Dendritic cell treated with granulocyte-macrophage colony-stimulating factor and Interleukin-4, amounts not matched to agents 40 ng/mL and 50 ng/mL, for 4 days (primary cell): ENCODE data around the gene RAPGEF1.
"Not testable (repeated sequence)": the region's sequence is repeated elsewhere in the genome, so short reads cannot be mapped to it uniquely, and the experiment has no call there.

Source experiments
- H3K27ac Mint-ChIP-seq: one replicate; pipeline ENCODE4 v1.8.0; 2022; ENCODE audit warnings: mild to moderate bottlenecking, mixed read lengths
- H3K27me3 Mint-ChIP-seq: one replicate; pipeline ENCODE4 v1.8.0; 2022; ENCODE audit warnings: mild to moderate bottlenecking, mixed read lengths
- H3K36me3 Mint-ChIP-seq: one replicate; pipeline ENCODE4 v1.8.0; 2022; ENCODE audit warnings: low read depth, mixed read lengths
- H3K4me1 Mint-ChIP-seq: one replicate; pipeline ENCODE4 v1.8.0; 2022; ENCODE audit warnings: low read depth, mixed read lengths
- H3K4me3 Mint-ChIP-seq: one replicate; pipeline ENCODE4 v1.8.0; 2022; ENCODE audit warnings: mild to moderate bottlenecking, moderate library complexity, mixed read lengths
- H3K9me3 Mint-ChIP-seq: one replicate; pipeline ENCODE4 v1.8.0; 2022; ENCODE audit warnings: mixed read lengths
- intact Hi-C: fragments of 100-400 bp; cut with micrococcal nuclease; formaldehyde crosslinking; loops from one replicate; pipeline ENCODE4 v1.15.0; 2022

The RAPGEF1 gene

DNA sequence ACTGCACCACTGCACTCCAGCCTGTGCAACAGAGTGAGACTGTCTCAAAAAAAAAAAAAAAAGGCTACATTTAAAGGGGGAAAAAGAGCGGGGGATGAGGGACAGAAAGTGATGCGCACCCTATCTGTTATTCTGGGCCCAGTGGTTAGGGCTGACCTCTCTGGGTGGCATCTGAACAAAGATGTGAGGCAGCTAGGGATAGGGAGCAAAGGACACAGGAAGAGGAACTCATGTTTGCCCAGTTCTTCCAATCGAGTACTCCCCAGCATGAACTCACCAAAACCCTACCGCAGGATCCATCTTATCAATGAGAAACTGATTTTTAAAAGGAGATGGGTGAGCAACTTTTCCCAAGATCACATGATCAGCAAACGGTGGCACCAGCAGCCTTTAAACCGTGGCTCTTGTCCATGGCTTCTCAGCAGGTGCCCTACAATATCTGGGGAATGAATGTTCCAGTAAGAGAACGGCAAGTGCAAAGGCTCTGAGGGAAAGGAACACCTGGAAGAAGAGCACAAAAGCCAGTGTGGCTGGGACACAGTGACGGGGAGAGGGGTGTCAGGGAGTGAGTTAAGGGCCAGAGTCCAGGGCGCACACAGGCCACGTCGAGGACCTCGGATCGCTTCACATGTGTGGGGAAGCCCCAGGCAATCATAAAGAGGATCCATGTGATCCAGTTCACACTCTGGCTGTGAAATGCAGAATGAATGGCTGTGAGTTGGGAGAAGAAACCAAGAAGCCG lies 22.0 kb downstream of the RAPGEF1 start:
- Mint-ChIP-seq H3K4me3 (peak overlapping the region; percentile 7), H3K4me1 (peaks cover 96% of the 10 kb centered on the region), H3K9me3 (no peaks in the 10 kb centered on the region), H3K27ac (peak overlapping the region; percentile 87), H3K27me3 (no peaks in the 10 kb centered on the region), H3K36me3 (peaks cover 86% of the 10 kb centered on the region)
- intact Hi-C loops, result no loop called here

DNA sequence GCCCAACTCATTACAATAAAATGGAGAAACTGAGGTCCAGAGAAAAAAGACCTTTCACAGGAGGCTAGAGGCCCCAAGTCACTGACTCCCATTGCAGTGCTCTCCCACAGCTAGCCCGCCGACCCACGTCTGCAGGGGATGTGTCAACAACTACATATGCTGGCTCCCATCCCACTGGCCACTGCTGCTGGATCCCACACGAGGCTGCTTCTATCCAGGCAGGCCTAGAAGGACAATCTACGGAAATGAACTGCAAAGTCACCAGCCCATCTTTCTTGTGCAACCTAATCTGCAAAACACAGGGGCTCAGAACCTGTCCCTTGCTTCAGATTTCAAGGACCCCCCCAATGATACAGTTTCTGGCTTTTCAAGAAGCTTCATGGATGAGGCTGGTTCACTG lies 24.0 kb downstream of the RAPGEF1 start:
- Mint-ChIP-seq H3K27me3 (no peaks in the 10 kb centered on the region), H3K4me3 (no peak overlapping the region), H3K36me3 (peaks cover 85% of the 10 kb centered on the region), H3K27ac (peak overlapping the region; percentile 42), H3K9me3 (no peaks in the 10 kb centered on the region), H3K4me1 (peaks cover 96% of the 10 kb centered on the region)
- intact Hi-C loops, result no loop called here

DNA sequence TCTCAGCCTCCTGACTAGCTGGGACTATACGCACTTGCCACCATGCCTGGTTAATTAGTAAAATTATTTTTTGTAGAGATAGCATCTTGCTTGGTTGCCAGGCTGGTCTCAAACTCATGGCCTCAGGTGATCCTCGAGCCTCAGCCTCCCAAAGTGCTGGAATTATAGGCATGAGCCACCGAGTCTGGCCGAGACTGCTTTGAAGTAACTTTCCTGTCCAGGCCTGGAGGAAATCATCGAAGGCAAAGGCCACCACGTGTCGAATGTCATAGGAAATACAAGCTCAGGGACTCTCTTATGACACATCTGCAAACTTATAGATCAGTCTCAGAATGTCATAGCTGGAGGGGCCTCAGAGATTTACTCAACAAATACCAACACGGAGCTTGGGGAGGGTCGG lies 25.1 kb downstream of the RAPGEF1 start:
- Mint-ChIP-seq H3K4me3 (no peak overlapping the region), H3K27me3 (no peaks in the 10 kb centered on the region), H3K9me3 (no peaks in the 10 kb centered on the region), H3K36me3 (peaks cover 86% of the 10 kb centered on the region), H3K4me1 (peaks cover 96% of the 10 kb centered on the region), H3K27ac (peak overlapping the region; percentile 42)
- intact Hi-C loops, result no loop called here

DNA sequence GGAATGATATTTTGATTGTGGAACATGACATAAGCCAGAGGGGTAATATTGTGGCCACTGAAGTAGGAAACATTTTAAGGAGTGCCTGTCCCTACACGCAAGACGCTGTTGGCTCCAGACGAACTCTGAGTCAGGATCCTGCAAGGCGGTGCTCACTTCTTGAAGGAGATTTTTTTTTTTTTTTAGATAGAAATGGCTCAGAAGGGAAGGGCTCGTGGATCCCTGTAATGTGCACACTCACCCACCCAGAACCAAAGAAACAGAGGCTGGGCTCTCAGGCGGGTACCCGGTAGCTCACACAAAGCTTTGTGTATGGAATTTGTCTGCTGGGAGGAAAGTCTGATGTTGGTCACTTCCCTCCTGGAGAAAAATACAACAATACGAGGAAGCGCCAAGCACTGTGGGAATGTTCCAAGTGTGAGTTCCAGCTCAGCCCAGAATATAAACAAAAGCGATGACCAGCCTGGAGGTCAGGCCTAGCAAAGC lies 25.7 kb downstream of the RAPGEF1 start:
- peaks cover 97% of the 10 kb centered on the region for H3K4me1 Mint-ChIP-seq
- H3K9me3 Mint-ChIP-seq, result no peaks in the 10 kb centered on the region
- intact Hi-C loops, result no loop called here
- peak overlapping the region; percentile 42 for H3K27ac Mint-ChIP-seq
- H3K4me3 Mint-ChIP-seq, result no peak overlapping the region
- peaks cover 87% of the 10 kb centered on the region for H3K36me3 Mint-ChIP-seq
- H3K27me3 Mint-ChIP-seq, result no peaks in the 10 kb centered on the region

DNA sequence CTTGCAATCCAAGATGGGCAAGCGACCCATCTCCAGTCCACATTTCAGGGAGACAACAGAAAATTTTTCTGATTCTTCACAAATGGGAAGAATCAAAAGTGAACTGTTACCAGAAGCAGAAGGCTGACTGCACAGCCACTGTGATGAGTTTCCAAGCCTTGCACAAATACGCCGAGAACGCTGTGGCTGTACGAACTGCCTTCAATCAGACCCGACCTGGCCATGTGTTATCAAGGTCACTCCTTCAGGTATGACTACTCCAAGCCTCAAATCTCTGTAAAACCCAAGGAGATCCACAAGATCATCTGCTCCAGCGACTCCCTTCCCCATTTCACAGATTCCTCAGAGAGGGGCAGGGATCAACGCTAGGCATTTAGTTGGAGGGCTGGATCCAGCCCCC lies 26.9 kb downstream of the RAPGEF1 start:
- peaks cover 82% of the 10 kb centered on the region for H3K36me3 Mint-ChIP-seq

DNA sequence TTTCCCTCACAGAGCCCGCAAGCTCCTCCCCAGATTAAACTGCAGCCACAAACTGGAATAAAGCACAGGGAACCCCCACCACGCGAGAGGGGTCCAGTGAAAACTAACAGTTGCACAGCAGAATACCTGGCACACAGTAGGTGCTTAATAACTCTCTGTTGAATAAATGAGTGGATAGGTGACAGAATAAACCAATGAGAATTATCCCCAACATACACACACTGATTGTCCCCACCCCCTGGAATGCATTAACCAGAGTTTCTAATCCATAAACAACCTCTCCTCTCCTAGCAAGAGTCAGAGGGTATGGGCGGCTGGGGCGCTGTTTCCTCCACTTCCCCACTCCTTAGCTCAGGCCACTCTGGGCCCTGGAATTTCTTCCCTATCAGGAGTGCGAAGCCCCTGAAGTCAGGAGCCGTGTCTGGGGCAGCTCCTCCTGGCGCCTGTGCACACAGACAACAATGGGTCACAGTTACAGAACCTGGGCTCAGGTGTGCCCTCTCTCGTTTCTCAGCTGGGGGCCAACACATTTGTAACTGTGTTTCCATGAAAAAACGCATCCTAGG lies 27.6 kb downstream of the RAPGEF1 start:
- H3K27me3 Mint-ChIP-seq, result no peaks in the 10 kb centered on the region

More for the DNA sequence above, 26.9 kb downstream of the RAPGEF1 start:
- Mint-ChIP-seq H3K9me3 (no peaks in the 10 kb centered on the region), H3K4me3 (no peak overlapping the region), H3K4me1 (peaks cover 93% of the 10 kb centered on the region), H3K27ac (peak overlapping the region; percentile 9), H3K27me3 (no peaks in the 10 kb centered on the region)
- intact Hi-C loops, result no loop called here

DNA sequence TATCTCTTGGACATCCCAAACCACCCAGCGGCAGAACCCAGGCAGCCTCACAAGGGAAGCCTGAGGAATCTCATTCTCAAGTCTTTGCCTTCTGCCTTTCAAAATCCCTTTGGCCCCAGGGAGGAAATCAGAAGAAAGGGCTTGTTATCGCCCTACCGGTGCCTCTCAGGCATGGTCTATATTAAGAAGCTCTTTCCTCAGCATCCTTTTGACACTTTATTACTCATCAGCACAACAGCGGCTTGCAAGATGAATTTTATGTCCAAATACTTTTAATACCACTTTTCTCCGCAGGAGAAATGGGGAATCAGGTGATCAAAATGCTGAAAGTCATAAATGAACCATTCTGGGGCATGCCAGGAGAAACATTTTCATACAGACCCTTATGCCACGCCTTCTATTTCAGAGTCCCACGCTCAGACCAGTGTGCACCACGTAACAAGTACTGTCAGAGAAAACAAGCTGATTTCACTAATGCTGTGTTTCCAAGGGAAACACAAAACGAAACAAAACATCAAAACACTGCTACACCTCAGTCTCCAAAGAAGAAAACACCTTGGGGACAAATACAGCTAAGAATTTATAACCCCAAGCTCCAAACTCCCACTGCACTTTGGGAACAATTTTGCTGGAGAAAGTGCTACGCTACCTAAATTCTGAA lies 30.0 kb downstream of the RAPGEF1 start:
- no peak overlapping the region for H3K4me3 Mint-ChIP-seq
- H3K27ac Mint-ChIP-seq, result peak overlapping the region; percentile 88
- H3K36me3 Mint-ChIP-seq, result peaks cover 73% of the 10 kb centered on the region
- H3K4me1 Mint-ChIP-seq, result peaks cover 92% of the 10 kb centered on the region
- H3K9me3 Mint-ChIP-seq, result no peaks in the 10 kb centered on the region
- H3K27me3 Mint-ChIP-seq, result no peaks in the 10 kb centered on the region
- intact Hi-C loops, result no loop called here

More for the DNA sequence above, 27.6 kb downstream of the RAPGEF1 start:
- Mint-ChIP-seq H3K27ac (peak overlapping the region; percentile 9), H3K9me3 (no peaks in the 10 kb centered on the region), H3K4me1 (peaks cover 93% of the 10 kb centered on the region), H3K4me3 (no peak overlapping the region), H3K36me3 (peaks cover 78% of the 10 kb centered on the region)
- intact Hi-C loops, result no loop called here

DNA sequence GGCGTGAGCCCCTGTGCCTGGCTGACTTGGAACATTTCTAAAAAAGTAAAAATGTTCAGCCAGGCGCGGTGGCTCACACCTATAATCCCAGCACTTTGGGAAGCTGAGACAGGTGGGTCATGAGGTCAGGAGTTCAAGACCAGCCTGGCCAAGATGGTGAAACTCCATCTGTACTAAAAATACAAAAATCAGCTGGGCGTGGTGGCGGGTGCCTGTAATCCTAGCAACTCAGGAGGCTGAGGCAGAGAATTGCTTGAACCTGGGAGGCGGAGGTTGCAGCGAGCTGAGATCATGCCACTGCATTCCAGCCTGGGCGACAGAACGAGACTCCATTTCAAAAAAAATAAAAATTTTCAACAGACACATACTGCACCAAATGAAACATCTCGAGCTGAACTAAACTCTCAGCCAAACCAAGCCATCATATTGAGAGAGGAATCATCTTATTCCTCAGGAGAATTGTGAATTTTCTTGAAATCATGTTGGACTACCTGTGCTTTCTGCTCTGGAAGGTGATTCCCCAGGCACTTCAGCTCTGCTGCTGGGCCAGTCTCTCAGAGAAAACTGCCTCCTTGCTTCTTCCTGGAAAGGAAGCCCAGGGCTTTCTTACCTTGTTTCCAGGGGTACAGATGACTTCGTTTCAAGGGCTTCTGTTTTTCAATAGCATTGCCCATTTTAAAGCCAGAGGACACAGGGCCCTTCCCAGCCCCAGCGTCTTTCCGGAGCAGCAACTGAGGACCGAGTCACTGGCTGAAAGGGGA lies 30.7 kb downstream of the RAPGEF1 start:
- peaks cover 73% of the 10 kb centered on the region for H3K36me3 Mint-ChIP-seq
- H3K4me1 Mint-ChIP-seq, result peaks cover 92% of the 10 kb centered on the region
- intact Hi-C loops, H3K4me3 Mint-ChIP-seq, H3K27me3 Mint-ChIP-seq, H3K9me3 Mint-ChIP-seq: not testable (repeated sequence)
- H3K27ac Mint-ChIP-seq, result peak overlapping the region; percentile 88

DNA sequence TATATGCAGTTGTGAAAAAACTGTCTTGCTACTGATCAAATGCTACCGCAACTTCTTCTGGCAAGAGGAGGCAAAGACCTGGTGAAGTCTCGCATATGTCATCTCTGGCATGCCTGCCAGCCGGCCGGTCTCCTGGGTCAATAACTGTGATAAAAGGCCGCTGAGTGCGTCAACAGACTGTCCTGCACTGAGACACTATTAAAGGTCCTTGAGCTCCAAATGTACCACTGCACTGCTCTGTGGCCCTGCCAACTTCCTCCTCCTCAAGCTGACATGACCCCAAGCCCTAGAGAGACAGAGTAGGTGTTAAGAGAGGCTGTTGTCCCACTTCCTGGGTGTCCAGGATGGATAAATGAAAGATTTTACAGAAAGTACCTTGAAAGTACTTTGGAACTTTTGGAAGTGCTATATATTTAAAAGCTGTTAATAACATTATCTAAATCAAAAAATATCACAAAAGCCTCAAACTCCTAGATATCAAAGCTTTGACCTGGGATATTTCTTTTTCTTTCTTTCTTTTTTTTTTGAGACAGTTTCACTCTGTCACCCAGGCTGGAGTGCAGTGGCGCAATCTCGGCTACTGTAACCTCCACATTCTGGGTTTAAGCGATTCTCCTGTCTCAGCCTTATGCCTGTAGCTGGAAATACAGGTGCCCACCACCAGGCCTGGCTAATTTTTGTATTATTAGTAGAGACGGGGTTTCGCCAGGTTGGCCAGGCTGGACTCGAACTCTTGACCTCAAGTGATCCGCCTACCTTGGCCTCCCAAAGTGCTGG lies 31.5 kb downstream of the RAPGEF1 start:
- H3K4me1 Mint-ChIP-seq, result peaks cover 95% of the 10 kb centered on the region
- no peaks in the 10 kb centered on the region for H3K9me3 Mint-ChIP-seq
- intact Hi-C loops, result no loop called here
- no peaks in the 10 kb centered on the region for H3K27me3 Mint-ChIP-seq
- peaks cover 69% of the 10 kb centered on the region for H3K36me3 Mint-ChIP-seq
- peak overlapping the region; percentile 88 for H3K27ac Mint-ChIP-seq
- peak overlapping the region; percentile 62 for H3K4me3 Mint-ChIP-seq

DNA sequence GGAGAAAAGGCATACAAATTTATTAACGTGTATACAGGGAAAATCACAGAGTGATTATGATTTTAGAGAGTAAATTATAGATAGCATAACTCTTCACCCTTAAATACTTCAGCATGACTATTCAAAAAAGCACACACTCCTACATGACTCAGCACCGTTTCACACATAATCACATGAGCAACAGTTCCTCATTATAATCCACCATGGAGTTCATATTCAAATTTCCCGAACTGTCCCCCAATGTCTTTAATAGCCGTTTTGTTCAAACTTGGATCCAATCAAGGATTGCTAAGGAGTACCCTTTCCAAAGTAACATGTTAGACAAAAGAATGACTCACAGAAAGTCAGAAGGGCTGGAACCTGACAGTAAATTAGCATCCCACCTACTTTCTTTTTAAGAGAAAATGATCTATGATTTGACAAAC lies 32.1 kb downstream of the RAPGEF1 start:
- Mint-ChIP-seq H3K36me3 (peaks cover 67% of the 10 kb centered on the region), H3K9me3 (no peaks in the 10 kb centered on the region), H3K4me1 (peaks cover 93% of the 10 kb centered on the region), H3K27me3 (no peaks in the 10 kb centered on the region), H3K27ac (peak overlapping the region; percentile 88), H3K4me3 (peak overlapping the region; percentile 62)
- intact Hi-C loops, result no loop called here

DNA sequence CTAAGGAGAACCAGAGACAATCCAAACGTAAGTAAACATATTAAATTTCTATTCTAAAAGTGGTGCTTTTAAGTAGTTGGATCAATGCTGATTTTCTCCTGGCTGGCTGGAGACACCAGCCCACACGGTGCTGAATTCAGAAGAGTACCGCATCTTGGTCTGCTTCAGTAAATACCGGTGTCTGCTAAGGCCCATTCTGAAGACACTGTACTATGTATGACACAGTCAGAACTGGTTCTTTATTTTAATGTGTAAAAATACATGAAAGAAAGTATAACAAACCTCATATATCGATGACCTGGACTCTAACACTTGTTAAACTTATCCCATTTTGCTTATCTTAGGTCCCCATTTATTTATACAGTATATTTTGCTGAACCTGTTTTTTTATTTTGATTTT lies 32.8 kb downstream of the RAPGEF1 start:
- no peaks in the 10 kb centered on the region for H3K9me3 Mint-ChIP-seq
- H3K4me1 Mint-ChIP-seq, result peaks cover 93% of the 10 kb centered on the region
- H3K4me3 Mint-ChIP-seq, result no peak overlapping the region
- H3K27ac Mint-ChIP-seq, result peak overlapping the region; percentile 88
- intact Hi-C loops, result no loop called here
- peaks cover 66% of the 10 kb centered on the region for H3K36me3 Mint-ChIP-seq
- no peaks in the 10 kb centered on the region for H3K27me3 Mint-ChIP-seq

DNA sequence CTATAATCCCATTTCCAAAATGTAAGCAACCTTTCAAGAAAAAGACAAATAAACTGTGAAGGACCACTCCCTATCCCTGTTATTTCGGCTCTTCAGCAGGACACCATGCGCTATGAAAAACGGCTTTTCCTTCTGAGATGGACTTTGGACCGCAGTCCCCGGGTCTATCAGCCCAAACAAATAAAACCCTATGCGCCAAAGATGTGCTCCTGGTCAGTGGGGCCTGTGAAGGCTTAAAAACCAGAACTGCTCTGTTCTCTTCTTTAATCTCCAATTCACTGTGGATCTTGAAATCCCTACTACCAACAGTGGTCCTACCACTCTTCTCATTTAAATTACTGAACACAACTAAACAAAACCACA lies 33.3 kb downstream of the RAPGEF1 start:
- H3K4me1 Mint-ChIP-seq, result peaks cover 93% of the 10 kb centered on the region
- H3K4me3 Mint-ChIP-seq, result no peak overlapping the region
- peaks cover 63% of the 10 kb centered on the region for H3K36me3 Mint-ChIP-seq
- H3K9me3 Mint-ChIP-seq, result no peaks in the 10 kb centered on the region
- H3K27me3 Mint-ChIP-seq, result no peaks in the 10 kb centered on the region
- H3K27ac Mint-ChIP-seq, result peak overlapping the region; percentile 88
- intact Hi-C loops, result no loop called here

DNA sequence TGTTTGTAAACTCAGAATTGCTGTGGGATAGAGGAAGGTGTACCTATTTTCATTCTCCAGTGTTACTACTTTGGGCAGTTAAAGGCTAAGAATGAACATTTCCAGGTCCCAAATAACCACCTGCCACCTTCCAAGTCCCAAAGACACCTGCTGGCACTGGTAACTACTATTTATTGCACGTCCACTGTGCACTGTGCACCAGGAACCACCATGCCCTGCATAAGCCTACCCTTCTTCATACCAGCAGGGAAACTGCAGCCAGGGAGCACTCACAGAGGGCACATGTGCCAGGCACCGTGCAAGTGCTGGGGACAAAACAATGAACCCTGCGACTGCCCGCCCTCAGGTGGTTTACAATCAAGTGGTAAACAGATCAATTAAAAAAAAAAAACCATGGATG lies 34.9 kb downstream of the RAPGEF1 start:
- Mint-ChIP-seq H3K4me3 (peak overlapping the region; percentile 2), H3K36me3 (peaks cover 53% of the 10 kb centered on the region), H3K27me3 (no peaks in the 10 kb centered on the region), H3K4me1 (peaks cover 92% of the 10 kb centered on the region), H3K9me3 (no peaks in the 10 kb centered on the region), H3K27ac (peak overlapping the region; percentile 56)
- intact Hi-C loops, result no loop called here
